GM23248 (cell line): ENCODE data around the gene LDB2.

Experiments
- EZH2 ChIP-seq: fragments of 200-600 bp; sonication (generic); IDR thresholded peaks from 2 replicates; pipeline ENCODE4 v1.6.1; 2018; ENCODE audit warnings: antibody characterized with exemption, mild to moderate bottlenecking; ENCODE audit not compliant: insufficient read depth, poor library complexity, severe bottlenecking
- EZH2phosphoT487 ChIP-seq: fragments of 200-600 bp; sonication (generic); IDR thresholded peaks from 2 replicates; pipeline ENCODE4 v1.6.1; 2018; ENCODE audit warnings: antibody characterized with exemption, moderate library complexity, mild to moderate bottlenecking, low read depth; ENCODE audit not compliant: insufficient read depth

DNA sequence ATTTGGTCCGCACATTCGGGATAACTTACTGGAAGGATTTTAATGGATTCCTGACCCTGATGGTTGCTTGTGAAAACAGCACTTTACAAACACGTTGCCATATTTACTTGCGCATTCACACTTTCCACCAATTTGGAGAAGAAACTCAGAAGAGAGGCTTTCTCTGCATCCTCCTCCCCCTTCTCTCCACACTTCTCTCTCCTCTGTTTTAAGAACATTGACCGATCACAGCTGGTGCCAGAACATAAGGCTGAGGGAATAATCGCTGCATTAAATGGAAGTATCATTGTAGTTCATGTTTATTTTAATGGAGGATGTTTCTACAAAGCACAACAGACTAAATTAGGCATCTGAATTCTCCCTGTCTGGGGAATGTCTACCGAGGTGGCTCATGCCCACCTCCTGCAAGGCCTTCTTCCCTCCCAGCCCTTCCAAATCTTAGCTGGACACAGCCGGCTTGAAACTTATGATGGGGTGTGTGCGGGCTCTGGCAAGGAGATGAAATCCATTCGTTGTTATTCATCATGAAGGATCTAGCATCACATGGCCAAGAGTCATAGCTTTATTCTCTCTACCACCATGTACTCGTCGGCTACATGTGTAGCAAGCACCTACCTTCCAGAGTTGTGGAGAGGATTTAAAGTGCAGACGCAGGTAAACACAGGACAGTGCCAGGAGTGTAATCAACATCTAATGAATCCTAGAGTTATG, 204.1 kb downstream of the LDB2 start:
- TF ChIP-seq EZH2: no peak
- no peak for TF ChIP-seq EZH2phosphoT487
